NCI-H748 (cell line): ENCODE data around the gene SIT1.

Source experiments
- DNase-seq: peaks from one replicate; lab custom pipeline; 2025; ENCODE audit not compliant: unreplicated experiment; lab: John Stamatoyannopoulos, UW

SIT1 gene, protein sequence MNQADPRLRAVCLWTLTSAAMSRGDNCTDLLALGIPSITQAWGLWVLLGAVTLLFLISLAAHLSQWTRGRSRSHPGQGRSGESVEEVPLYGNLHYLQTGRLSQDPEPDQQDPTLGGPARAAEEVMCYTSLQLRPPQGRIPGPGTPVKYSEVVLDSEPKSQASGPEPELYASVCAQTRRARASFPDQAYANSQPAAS

GRCh38 chr9:35650341-35651158, at the start of gene SIT1:
TSS of gene SIT1 (minus strand) at chr9:35650931. CDS start at chr9:35650853, 78 bp downstream.
- peak; percentile 14 for DNase-seq

DNA sequence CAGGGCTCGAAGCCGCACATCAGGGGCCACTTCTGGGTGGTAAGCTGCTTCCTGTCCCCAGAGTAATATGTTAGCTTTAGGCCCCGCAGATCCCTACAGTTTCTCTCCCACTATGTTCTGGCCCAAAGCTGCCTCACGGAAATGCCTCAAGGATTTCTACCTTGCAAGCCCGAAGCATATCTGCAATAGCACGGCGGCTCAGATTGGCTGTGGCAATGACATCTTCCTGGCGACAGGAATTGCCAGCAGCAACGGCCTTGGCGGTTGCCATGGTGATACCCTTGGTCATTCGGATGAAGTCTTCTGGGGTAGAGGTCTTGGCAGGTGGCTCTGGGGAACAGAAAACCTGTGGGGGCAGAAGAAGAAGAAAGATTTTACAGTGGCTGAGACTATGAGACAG, 49.3 kb upstream of the SIT1 start:
- DNase-seq: no peak

DNA sequence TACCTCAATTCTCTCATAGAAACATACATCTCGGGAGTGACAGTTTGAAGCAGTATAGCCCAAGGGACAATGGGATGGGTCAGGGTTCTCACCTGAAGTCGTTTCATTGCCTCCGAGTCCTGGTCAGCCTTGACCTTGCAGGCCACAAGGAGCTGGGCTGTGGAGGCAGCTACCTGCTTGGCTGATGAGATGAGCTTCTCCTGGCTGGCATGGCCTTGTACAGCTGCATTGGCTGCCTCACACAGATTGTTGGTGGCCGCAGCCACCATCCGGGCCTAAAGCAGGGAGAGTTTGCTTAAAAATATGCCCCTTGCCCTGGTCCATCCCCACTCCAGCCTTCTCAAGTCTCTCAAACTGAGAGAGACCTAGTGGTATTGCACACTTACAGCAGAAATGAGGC, 47.5 kb upstream of the SIT1 start:
- DNase-seq: no peak

- no peak for DNase-seq
These were observed 46.8 kb upstream of the SIT1 start for GRCh38 chr9:35697486-35697885.

DNA sequence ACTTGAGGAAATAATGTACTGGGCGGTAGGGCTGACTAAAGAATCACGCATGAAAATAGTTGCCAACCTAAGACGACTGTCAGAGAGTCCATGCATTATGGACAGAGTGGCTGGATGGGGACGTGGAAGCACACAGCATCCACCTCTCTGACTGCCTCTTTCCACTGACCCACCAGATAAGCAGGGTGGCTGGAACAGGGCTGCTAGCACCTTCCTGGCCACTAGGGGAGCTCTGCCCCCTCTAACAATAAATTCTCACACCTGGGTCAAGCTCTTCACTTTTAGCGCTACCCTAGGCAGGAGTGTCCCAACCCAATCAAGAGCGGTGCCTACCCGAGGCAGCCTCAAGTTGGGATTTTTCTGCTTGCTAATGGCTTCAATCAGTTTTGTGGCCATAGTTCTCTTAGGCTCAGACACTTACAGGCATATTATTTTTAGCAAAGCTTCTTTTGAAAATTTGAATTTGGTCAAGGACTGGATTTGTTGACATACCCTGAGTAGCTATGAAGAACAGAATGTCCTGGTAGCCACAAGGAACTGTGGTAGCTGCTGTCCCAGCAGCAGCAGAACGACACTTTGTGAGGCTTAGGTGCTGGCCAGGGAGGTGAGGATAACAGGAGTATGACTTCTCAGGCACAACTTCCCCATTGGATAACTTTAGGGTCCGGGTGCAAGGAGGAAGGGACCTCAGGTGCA, 45.9 kb upstream of the SIT1 start:
- DNase-seq: peak; percentile 48

DNA sequence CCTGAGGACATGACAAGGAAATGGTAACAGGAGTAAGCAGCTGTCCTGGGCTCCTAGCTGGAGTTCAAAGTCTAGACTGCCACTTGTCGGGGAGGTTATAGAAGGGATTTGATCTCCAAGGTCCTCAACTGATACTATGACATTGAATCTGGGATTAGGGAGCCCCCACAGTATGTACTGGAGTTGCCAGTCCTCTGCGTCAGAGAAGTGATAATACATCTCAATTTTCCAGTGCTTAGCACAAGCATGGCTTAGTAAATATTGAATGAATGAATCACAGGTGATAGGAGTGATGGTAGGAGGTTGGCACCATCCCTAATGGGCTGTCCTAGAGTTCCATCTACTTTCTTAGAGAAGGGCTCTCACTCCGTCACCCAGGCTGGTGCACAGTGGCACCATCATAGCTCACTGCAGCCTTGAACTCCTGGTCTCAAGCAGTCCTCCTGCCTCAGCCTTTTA, 45.2 kb upstream of the SIT1 start:
- DNase-seq: no peak

GRCh38 chr9:35691757-35692301, 41.1 kb upstream of the SIT1 start:
- no peak for DNase-seq

GRCh38 chr9:35691334-35691650, 40.6 kb upstream of the SIT1 start:
- no peak for DNase-seq

DNA sequence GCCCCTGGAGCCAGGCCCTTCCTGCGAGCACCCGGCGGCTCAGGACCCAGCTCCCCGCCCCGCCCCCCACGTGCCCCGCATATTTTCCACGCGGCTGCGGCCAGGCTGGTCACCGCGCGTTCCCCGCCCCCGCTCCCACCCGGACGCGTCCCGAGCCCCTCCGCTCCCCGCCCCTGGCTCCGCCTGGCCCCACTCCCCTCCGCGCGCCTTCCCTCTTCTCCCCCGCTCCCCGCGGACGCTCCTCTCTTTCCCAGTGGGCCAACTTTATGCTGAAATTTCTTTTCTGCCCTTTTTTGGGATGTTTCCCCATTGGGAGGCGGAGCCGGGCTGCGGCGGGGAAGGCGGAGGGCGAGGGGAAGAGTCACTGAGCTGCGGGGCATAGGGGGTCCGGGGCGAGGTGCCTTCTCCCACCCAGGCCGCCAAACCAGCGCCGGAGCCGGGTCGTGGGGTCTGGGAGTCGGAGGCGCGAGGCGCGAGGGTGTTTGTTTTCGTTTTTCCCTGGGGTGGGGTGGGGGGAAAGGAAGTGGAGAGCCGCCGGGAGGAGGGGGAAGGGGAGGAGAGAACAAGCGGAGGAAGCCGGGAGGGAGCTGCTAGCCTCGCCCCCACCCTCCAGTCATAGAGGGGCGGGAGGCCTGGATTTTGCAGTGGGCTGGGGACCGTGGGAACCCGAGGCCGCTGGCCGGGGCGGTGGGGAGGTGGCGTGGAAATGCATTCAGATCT, 40.0 kb upstream of the SIT1 start:
- peak; percentile 51 for DNase-seq

DNA sequence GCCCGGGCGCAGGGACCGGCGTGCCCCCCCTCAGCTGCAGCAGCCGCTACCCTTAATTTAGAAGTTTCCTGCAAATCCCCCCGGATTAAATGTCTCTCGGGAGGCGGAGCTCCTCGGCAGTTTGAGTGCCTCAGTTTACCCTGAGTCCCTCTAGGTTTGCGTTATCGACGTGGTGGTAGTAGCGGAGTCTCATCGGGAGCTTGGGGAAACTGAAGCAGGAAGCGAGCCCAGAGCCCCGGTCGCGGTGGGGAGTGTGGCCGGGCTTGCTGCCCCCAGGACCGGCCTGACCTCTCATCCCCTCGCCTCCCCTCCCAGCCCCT, 39.5 kb upstream of the SIT1 start:
- DNase-seq: no peak

- no peak for DNase-seq
These were observed 39.0 kb upstream of the SIT1 start, which contains the start of gene TPM2 for GRCh38 chr9:35689542-35690293. TSS of gene TPM2 (minus strand) at chr9:35689925. CDS start at chr9:35689817, 108 bp downstream.

DNA sequence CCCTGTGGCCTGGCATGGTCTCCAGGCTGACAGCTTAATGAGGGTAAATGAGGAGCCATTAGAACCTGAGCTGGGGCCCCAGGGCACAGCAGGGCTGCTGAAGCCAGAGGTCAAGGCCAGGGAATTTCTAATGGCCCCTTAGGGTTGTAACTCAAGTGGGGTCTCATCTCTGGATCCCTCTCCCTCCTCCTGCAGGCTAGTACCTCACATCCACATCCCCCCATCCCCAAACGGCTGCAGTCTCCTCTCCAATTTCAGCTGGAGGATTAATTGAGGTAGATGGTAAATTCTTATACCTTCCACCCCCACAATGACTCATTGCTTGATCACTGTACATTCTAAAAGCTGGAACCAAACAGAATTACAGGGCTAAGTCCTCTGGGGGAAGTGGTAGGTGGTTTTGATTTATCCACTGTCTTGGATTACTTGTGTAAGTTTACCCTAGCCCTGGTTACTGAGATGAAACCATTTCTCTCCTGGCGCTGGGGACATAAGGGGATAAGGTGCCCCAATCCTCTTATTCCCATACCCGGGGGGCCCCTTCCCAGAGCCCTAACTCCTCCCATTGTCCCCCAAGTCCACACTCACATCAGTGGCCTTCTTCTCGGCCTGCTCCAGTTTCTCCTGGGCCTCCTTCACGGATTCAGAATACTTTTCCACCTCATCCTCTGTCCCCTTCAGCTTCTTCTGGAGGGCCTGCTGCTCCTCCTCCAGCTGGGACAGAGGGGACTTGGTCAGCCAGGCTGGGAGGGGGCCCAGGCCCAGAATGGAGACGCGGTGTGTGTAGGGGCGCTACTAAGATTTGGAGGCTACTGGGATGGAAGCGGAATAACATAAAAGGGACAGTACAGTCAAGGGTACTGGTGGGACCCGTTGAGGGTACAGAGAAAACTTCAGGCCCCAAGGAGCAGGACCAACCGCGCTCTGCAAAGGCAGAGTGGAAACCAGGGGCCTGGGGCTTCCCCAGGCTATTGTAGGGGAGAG, 38.1 kb upstream of the SIT1 start:
- no peak for DNase-seq

GRCh38 chr9:35687972-35688557, 37.3 kb upstream of the SIT1 start:
- no peak for DNase-seq

DNA sequence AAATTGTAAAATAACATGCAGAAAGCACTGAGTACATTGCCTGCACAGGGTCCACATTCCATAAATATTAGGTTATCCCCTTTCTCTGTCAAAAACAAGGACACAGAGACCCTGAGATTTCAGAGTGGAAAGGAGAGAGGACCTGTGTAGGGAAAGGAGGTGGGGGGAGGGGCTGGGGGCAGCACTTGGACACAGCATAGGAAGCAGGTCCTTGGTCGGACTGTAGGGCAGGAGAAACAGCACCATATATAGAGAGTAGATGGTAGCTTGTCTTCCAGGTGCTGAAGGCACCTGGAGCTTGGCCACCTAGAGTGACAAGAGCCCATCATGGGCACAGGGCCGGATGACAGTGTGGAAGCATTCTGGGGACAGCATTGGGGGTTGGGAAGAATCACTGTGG, 36.6 kb upstream of the SIT1 start:
- DNase-seq: no peak

- no peak for DNase-seq
These were observed 35.8 kb upstream of the SIT1 start for GRCh38 chr9:35686222-35687203.

GRCh38 chr9:35685506-35685905, 34.8 kb upstream of the SIT1 start:
- no peak for DNase-seq

DNA sequence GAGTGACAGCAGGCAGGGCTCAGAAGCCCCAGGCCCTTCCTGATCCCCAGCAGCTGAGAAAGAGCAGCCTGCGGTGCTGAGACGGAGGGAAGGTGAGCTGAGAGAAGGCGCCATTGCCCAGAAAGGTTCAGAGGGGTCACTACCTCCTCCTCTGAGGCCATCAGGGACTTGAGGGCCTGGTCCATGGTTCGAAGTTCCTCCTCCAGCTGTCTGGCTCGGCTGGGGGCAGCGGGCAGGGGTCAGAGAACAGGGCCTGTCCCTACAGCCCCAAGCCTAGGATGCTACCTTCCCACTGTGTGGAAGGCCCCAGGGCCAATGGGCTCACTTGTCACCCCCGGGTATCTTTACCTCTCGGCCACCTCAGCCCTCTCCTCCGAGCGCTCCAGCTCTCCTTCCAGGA, 34.2 kb upstream of the SIT1 start:
- no peak for DNase-seq

DNA sequence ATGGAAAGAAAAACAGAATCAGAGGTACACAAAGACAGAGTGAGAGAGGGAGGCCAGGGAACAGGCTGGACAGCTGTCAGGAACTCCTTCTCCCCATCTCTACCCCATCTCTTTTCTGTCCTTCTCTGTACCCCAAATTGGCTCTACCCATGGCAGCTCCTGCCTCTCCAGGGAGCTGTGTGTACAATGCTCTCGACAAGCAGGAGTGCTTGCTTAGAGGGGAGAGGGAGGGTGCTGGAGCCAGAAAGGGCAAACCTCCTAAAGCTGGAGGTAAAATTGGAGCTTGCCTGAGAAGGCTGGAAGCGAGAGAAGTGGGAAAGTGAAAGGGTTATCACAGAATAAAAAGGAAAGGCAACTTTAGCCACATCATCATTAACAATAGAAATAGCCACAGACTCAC, 32.6 kb upstream of the SIT1 start:
- no peak for DNase-seq
